ENCODE results near the gene TRAPPC3. TPM values are rescaled to one million over a fixed set of nuclear protein-coding genes. Genes with fewer than 3 reads are reported as not detected.

Gene TRAPPC3
- total RNA-seq, 4 donors from 2014 or later = 101 to 156 (median 148) TPM

DNA sequence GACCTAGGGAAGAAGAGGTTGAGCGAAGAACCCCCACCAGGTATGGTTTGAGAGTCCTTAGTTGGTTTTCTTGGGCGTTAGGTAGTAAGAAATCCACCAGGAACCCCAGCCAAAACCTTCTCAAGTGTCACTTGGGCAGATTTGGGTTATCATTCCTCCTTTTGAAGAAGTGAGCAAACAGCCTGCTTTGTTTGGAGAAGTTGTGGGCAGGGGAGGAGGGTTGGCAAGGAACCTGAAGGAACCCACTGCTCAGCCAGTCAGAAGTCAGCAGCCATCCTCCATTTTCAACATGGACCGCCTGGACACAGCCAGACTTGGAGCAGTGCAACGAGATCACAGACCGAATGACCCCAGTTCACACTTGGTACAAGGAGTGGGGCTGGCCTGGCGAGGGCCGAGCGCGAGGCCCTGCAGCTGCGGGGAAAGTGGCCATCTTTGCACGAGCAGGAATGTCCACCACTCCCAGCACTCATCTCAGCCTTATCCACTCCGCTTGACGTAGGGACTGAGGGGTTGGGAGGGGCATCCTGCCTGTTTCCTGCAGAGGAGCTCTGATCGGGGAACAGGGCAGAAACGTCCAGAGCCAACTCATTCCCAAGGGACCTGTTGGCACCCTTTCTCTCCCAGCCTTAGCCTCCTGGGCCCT, 53.4 kb downstream of the TRAPPC3 start:
- peak overlapping the region; percentile 77 to 82 (median 78) for H3K27ac ChIP-seq
- DNase-seq = peak in 1 of 2 donors; percentile 28
- H3K4me1 ChIP-seq = peaks cover 27 to 52% of the 10 kb centered on the region in 2 donors
- 53 to 71% methylated on average over 11 to 15 of the region's 15 CpGs for WGBS, 2 donors
- H3K36me3 ChIP-seq = peaks cover 11 to 21% of the 10 kb centered on the region in 2 donors
- no peaks in the 10 kb centered on the region for H3K27me3 ChIP-seq
- no peaks in the 10 kb centered on the region for H3K9me3 ChIP-seq
- no peak overlapping the region for H3K4me3 ChIP-seq (replicated peaks in 1 of 3)
- TF ChIP-seq, protein P1, sequence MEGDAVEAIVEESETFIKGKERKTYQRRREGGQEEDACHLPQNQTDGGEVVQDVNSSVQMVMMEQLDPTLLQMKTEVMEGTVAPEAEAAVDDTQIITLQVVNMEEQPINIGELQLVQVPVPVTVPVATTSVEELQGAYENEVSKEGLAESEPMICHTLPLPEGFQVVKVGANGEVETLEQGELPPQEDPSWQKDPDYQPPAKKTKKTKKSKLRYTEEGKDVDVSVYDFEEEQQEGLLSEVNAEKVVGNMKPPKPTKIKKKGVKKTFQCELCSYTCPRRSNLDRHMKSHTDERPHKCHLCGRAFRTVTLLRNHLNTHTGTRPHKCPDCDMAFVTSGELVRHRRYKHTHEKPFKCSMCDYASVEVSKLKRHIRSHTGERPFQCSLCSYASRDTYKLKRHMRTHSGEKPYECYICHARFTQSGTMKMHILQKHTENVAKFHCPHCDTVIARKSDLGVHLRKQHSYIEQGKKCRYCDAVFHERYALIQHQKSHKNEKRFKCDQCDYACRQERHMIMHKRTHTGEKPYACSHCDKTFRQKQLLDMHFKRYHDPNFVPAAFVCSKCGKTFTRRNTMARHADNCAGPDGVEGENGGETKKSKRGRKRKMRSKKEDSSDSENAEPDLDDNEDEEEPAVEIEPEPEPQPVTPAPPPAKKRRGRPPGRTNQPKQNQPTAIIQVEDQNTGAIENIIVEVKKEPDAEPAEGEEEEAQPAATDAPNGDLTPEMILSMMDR (IDR thresholded peaks at IDR 0.05) = no peak
- TF ChIP-seq POLR2A (IDR thresholded peaks at IDR 0.05) = no peak
- intact Hi-C loops (cut with DNase I) = loop anchor here (5.0 to 10.0 kb wide), 4 partner anchors 41 to 329 kb away; no protein-coding TSS in a partner anchor

DNA sequence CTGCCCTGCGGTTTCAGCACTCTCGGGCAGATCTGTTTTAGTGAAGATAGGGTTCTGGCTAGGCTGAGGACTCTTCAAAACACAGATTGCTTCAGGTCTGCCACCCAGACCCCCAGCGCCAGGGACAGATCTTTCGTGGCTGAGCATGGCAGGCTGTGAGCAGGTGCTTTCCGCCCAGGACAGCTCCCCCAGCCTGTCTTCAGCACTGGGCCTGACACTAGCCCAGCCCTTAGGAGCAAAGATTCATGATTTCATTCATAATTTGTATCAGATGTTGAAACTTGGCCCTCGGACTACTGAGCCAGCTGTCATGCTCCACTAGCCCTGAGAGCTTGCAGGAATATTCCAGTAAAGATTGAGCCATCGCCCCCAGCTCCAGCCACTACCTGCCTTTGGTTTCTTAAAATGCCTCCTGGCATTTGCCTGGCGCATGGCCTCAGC, 54.6 kb downstream of the TRAPPC3 start:
- H3K36me3 ChIP-seq = peaks cover 11 to 21% of the 10 kb centered on the region in 2 donors
- intact Hi-C loops (cut with DNase I) = loop anchor here (5.0 to 10.0 kb wide), 4 partner anchors 43 to 330 kb away; no protein-coding TSS in a partner anchor
- no peak for TF ChIP-seq POLR2A (IDR thresholded peaks at IDR 0.05)
- TF ChIP-seq, protein P1 (IDR thresholded peaks at IDR 0.05) = no peak
- H3K27ac ChIP-seq = peak overlapping the region; percentile 77 to 82 (median 78)
- DNase-seq = peak; percentile 62 to 70
- H3K27me3 ChIP-seq = no peaks in the 10 kb centered on the region
- WGBS, 2 donors = 65 to 69% methylated on average over 5 to 8 of the region's 8 CpGs
- H3K9me3 ChIP-seq = no peaks in the 10 kb centered on the region
- H3K4me1 ChIP-seq = peaks cover 31 to 55% of the 10 kb centered on the region in 2 donors
- H3K4me3 ChIP-seq (replicated peaks in 1 of 3) = no peak overlapping the region

DNA sequence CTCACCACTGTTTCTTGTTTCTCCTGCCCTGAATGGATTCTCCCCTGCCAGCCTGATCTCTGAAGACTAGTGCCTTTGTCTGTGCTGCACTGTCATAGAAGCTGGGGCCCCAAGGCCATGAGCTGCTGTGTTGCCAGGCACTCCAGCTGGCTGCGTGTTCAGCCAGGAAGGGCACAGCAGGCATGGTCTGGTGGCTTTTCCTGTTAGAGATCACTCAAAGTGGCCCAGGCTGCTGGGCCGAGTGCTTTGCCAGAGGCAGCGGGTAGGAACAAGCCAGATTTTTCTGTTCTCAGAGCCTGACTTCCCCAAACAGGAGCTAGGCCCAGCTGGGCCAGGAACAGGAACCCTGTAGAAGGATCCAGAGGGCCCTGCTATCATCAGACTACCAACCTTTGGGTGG, 55.4 kb downstream of the TRAPPC3 start:
- Histone ChIP-seq H3K4me3 (replicated peaks in 1 of 3) (no peak overlapping the region), H3K9me3 (no peaks in the 10 kb centered on the region), H3K4me1 (peaks cover 35 to 58% of the 10 kb centered on the region in 2 donors), H3K27ac (peak overlapping the region; percentile 77 to 82 (median 78)), H3K36me3 (peaks cover 11 to 21% of the 10 kb centered on the region in 2 donors), H3K27me3 (no peaks in the 10 kb centered on the region)
- intact Hi-C loops (cut with DNase I) = loop anchor here (10.0 kb wide), 1 partner anchor 331 kb away; no protein-coding TSS in a partner anchor
- TF ChIP-seq, protein P1 (IDR thresholded peaks at IDR 0.05) = no peak
- TF ChIP-seq POLR2A (IDR thresholded peaks at IDR 0.05) = no peak
- 46 to 51% methylated on average over 3 of the region's 3 CpGs for WGBS, 2 donors
- DNase-seq = peak; percentile 89 to 93

DNA sequence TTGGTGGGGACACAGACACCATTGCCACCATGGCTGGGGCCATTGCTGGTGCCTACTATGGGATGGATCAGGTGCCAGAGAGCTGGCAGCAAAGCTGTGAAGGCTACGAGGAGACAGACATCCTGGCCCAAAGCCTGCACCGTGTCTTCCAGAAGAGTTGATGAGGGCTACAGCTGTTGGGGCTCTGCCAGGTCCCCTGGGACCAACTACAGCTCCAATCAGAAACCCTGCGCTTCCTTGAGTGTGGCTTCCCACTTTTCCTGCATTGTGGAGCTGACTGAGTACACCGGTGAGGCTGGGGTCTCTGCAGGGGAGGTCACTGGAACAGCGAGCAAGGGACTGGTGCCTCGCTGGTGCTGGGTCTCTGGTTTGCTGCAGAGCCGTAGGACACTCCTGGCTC, 56.1 kb downstream of the TRAPPC3 start:
- H3K9me3 ChIP-seq = no peaks in the 10 kb centered on the region
- WGBS, 2 donors = 81% methylated on average over 6 to 7 of the region's 7 CpGs
- DNase-seq = peak in 1 of 2 donors; percentile 5
- no peak for TF ChIP-seq POLR2A (IDR thresholded peaks at IDR 0.05)
- TF ChIP-seq, protein P1 (IDR thresholded peaks at IDR 0.05) = no peak
- H3K27ac ChIP-seq = peak overlapping the region; percentile 47 to 82 (median 78)
- no peaks in the 10 kb centered on the region for H3K27me3 ChIP-seq
- no peak overlapping the region for H3K4me3 ChIP-seq (replicated peaks in 1 of 3)
- intact Hi-C loops (cut with DNase I) = loop anchor here (10.0 kb wide), 1 partner anchor 332 kb away; no protein-coding TSS in a partner anchor
- H3K36me3 ChIP-seq = peaks cover 11 to 21% of the 10 kb centered on the region in 2 donors
- peaks cover 38 to 61% of the 10 kb centered on the region in 2 donors for H3K4me1 ChIP-seq

DNA sequence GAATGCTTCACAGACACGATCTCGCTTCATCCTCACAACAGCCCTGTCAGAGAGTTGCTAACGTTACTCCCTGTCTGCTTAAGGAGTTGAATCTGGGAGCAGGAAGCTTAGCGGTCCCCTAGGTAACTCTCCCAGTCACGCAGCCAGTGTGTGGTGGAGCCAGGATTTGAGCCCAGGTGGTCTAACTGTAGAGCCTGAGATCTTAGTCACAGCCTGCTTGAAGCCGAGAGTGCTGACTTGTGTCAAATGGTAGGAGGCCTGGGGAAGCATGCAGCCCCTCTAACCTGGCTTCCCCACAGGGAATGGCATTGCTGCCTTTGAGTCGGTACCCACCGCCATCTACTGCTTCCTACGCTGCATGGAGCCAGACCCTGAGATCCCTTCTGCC, 56.5 kb downstream of the TRAPPC3 start:
- H3K36me3 ChIP-seq = peaks cover 11 to 21% of the 10 kb centered on the region in 2 donors
- no peak for DNase-seq
- H3K27ac ChIP-seq = peak overlapping the region; percentile 47 to 82 (median 78)
- peaks cover 39 to 65% of the 10 kb centered on the region in 2 donors for H3K4me1 ChIP-seq
- WGBS, 2 donors = 89 to 92% methylated on average over 9 of the region's 9 CpGs
- H3K27me3 ChIP-seq = no peaks in the 10 kb centered on the region
- H3K4me3 ChIP-seq (replicated peaks in 1 of 3) = no peak overlapping the region
- TF ChIP-seq, protein P1 (IDR thresholded peaks at IDR 0.05) = no peak
- intact Hi-C loops (cut with DNase I) = loop anchor here (10.0 kb wide), 1 partner anchor 332 kb away; no protein-coding TSS in a partner anchor
- H3K9me3 ChIP-seq = no peaks in the 10 kb centered on the region
